HEK293 (cell line): ENCODE results near the gene ANTKMT.

Experiments used
- BCL11A ChIP-seq: fragments of 450-650 bp; formaldehyde crosslinking; IDR thresholded peaks from 2 replicates; pipeline ENCODE4 v1.5.1; 2016; ENCODE audit warnings: low read depth, missing biosample characterization, missing genetic modification characterization
- EGR2 ChIP-seq: fragments of 450-650 bp; formaldehyde crosslinking; IDR thresholded peaks from 2 replicates; pipeline ENCODE4 v1.5.1; 2016; ENCODE audit warnings: low read depth, missing biosample characterization, missing genetic modification characterization
- GLIS1 ChIP-seq: fragments of 450-650 bp; formaldehyde crosslinking; IDR thresholded peaks from 2 replicates; pipeline ENCODE4 v1.5.1; 2016; ENCODE audit warnings: missing biosample characterization, missing genetic modification characterization
- HIC1 ChIP-seq: fragments of 450-650 bp; formaldehyde crosslinking; IDR thresholded peaks from 2 replicates; pipeline ENCODE4 v1.5.1; 2016; ENCODE audit warnings: missing biosample characterization, missing genetic modification characterization
- INSM2 ChIP-seq: fragments of 450-650 bp; formaldehyde crosslinking; IDR thresholded peaks from 2 replicates; pipeline ENCODE4 v1.5.1; 2016; ENCODE audit warnings: missing biosample characterization, missing genetic modification characterization
- KLF1 ChIP-seq: fragments of 450-650 bp; formaldehyde crosslinking; IDR thresholded peaks from 2 replicates; pipeline ENCODE4 v1.5.1; 2016; ENCODE audit warnings: missing biosample characterization, missing genetic modification characterization
- KLF8 ChIP-seq: fragments of 450-650 bp; formaldehyde crosslinking; IDR thresholded peaks from 2 replicates; pipeline ENCODE4 v1.5.1; 2016; ENCODE audit warnings: missing biosample characterization, missing genetic modification characterization
- MYNN ChIP-seq: fragments of 450-650 bp; formaldehyde crosslinking; IDR thresholded peaks from 2 replicates; pipeline ENCODE4 v1.5.1; 2016; ENCODE audit warnings: missing biosample characterization, missing genetic modification characterization, borderline replicate concordance
- OVOL3 ChIP-seq: fragments of 450-650 bp; formaldehyde crosslinking; IDR thresholded peaks from 2 replicates; pipeline ENCODE4 v1.5.1; 2016; ENCODE audit warnings: missing biosample characterization, missing genetic modification characterization
- PRDM4 ChIP-seq: fragments of 450-650 bp; formaldehyde crosslinking; IDR thresholded peaks from 2 replicates; pipeline ENCODE4 v1.5.1; 2017; ENCODE audit warnings: missing biosample characterization, missing genetic modification characterization
- SP2 ChIP-seq: fragments of 450-650 bp; formaldehyde crosslinking; IDR thresholded peaks from 2 replicates; pipeline ENCODE4 v1.5.1; 2016; ENCODE audit warnings: missing biosample characterization, missing genetic modification characterization
- TCF7L2 ChIP-seq: IDR thresholded peaks from 2 replicates; pipeline ENCODE4 v1.6.1; 2011; ENCODE audit warnings: low read depth, mild to moderate bottlenecking, inconsistent platforms, low read length, moderate library complexity, borderline replicate concordance
- WT1 ChIP-seq: fragments of 450-650 bp; formaldehyde crosslinking; IDR thresholded peaks from 2 replicates; pipeline ENCODE4 v1.5.1; 2016; ENCODE audit warnings: missing biosample characterization, missing genetic modification characterization
- ZBTB17 ChIP-seq: fragments of 450-650 bp; formaldehyde crosslinking; IDR thresholded peaks from 2 replicates; pipeline ENCODE4 v1.5.1; 2016; ENCODE audit warnings: missing biosample characterization, missing genetic modification characterization
- ZEB2 ChIP-seq: fragments of 450-650 bp; formaldehyde crosslinking; IDR thresholded peaks from 2 replicates; pipeline ENCODE4 v1.5.1; 2016; ENCODE audit warnings: missing biosample characterization, missing genetic modification characterization
- ZFHX2 ChIP-seq: fragments of 450-650 bp; formaldehyde crosslinking; conservative IDR thresholded peaks from 2 replicates; pipeline ENCODE4 v1.5.1; 2016; ENCODE audit warnings: missing biosample characterization, missing genetic modification characterization
- ZNF239 ChIP-seq: fragments of 450-650 bp; formaldehyde crosslinking; IDR thresholded peaks from 2 replicates; pipeline ENCODE4 v1.5.1; 2016; ENCODE audit warnings: missing biosample characterization, missing genetic modification characterization
- ZNF341 ChIP-seq: fragments of 450-650 bp; formaldehyde crosslinking; IDR thresholded peaks from 2 replicates; pipeline ENCODE4; 2016; ENCODE audit warnings: low read depth, missing biosample characterization, missing genetic modification characterization
- ZNF423 ChIP-seq: fragments of 450-650 bp; formaldehyde crosslinking; IDR thresholded peaks from 2 replicates; pipeline ENCODE4 v1.5.1; 2016; ENCODE audit warnings: missing biosample characterization, missing genetic modification characterization
- ZNF555 ChIP-seq: fragments of 450-650 bp; formaldehyde crosslinking; conservative IDR thresholded peaks from 2 replicates; pipeline ENCODE4 v1.5.1; 2017; ENCODE audit warnings: missing biosample characterization, mild to moderate bottlenecking, missing genetic modification characterization, inconsistent platforms
- ZNF561 ChIP-seq: fragments of 450-650 bp; IDR thresholded peaks from 2 replicates; pipeline ENCODE4 v1.5.1; 2018; ENCODE audit warnings: missing biosample characterization, missing genetic modification characterization, borderline replicate concordance
- ZNF610 ChIP-seq: fragments of 450-650 bp; formaldehyde crosslinking; IDR thresholded peaks from 2 replicates; pipeline ENCODE4 v1.5.1; 2016; ENCODE audit warnings: missing biosample characterization, missing genetic modification characterization, borderline replicate concordance
- ZNF629 ChIP-seq: fragments of 450-650 bp; formaldehyde crosslinking; IDR thresholded peaks from 2 replicates; pipeline ENCODE4 v1.5.1; 2017; ENCODE audit warnings: missing biosample characterization, missing genetic modification characterization
- ZNF707 ChIP-seq: fragments of 450-650 bp; formaldehyde crosslinking; IDR thresholded peaks from 2 replicates; pipeline ENCODE4 v1.5.1; 2016; ENCODE audit warnings: missing biosample characterization, missing genetic modification characterization
- ZNF777 ChIP-seq: fragments of 450-650 bp; formaldehyde crosslinking; IDR thresholded peaks from 2 replicates; pipeline ENCODE4 v1.5.1; 2017; ENCODE audit warnings: missing biosample characterization, missing genetic modification characterization, borderline replicate concordance
- ZNF792 ChIP-seq: fragments of 450-650 bp; formaldehyde crosslinking; IDR thresholded peaks from 2 replicates; pipeline ENCODE4 v1.5.1; 2016; ENCODE audit warnings: missing biosample characterization, missing genetic modification characterization
- ZNF830 ChIP-seq: fragments of 450-650 bp; IDR thresholded peaks from 2 replicates; pipeline ENCODE4 v1.5.0; 2018; ENCODE audit warnings: missing biosample characterization, missing genetic modification characterization, low read depth, mild to moderate bottlenecking, moderate library complexity
- ZNF837 ChIP-seq: fragments of 450-650 bp; formaldehyde crosslinking; IDR thresholded peaks from 2 replicates; pipeline ENCODE4 v1.5.1; 2016; ENCODE audit warnings: missing biosample characterization, missing genetic modification characterization
- ZXDB ChIP-seq: fragments of 450-650 bp; formaldehyde crosslinking; IDR thresholded peaks from 2 replicates; pipeline ENCODE4 v1.5.1; 2016; ENCODE audit warnings: missing biosample characterization, missing genetic modification characterization
- TF ChIP-seq, protein P1 (sequence below): fragments of 450-650 bp; formaldehyde crosslinking; IDR thresholded peaks from 2 replicates; pipeline ENCODE4 v1.5.1; 2017; ENCODE audit warnings: missing biosample characterization, missing genetic modification characterization
- TF ChIP-seq, protein P2 (sequence below): fragments of 450-650 bp; formaldehyde crosslinking; IDR thresholded peaks from 2 replicates; pipeline ENCODE4 v1.5.1; 2017; ENCODE audit warnings: missing biosample characterization, missing genetic modification characterization

The ANTKMT gene

GRCh38 chr16:678858-679813, 41.8 kb upstream of the ANTKMT start (continued):
- TF ChIP-seq TCF7L2 (no peak), PRDM4 (peak; percentile 12; the same call in 1 of the 2 replicates), ZNF555 (tag by site-specific recombination) (no peak), ZNF423 (tag by site-specific recombination) (peak; percentile 69; the same call in 1 of the 2 replicates), ZNF610 (tag by site-specific recombination) (peak; percentile 96), ZNF777 (tag by site-specific recombination) (no peak), ZNF239 (tag by site-specific recombination) (0 out of 2 replicates have a peak, but pooled peaks have one; percentile 42), SP2 (peak; percentile 81), ZNF561 (no peak), ZEB2 (peak; percentile 58), KLF1 (tag by site-specific recombination) (peak; percentile 92), OVOL3 (tag by site-specific recombination) (peak; percentile 53; the same call in 1 of the 2 replicates), GLIS1 (peak; percentile 97), KLF8 (tag by site-specific recombination) (peak; percentile 89), INSM2 (tag by site-specific recombination) (peak; percentile 27; the same call in 1 of the 2 replicates), ZNF830 (no peak), ZNF629 (tag by site-specific recombination) (peak; percentile 57; the same call in 1 of the 2 replicates), ZNF341 (tag by site-specific recombination) (peak; percentile 8), WT1 (peak; percentile 58; the same call in 1 of the 2 replicates), EGR2 (0 out of 2 replicates have a peak, but pooled peaks have one; percentile 12), BCL11A (tag by site-specific recombination) (0 out of 2 replicates have a peak, but pooled peaks have one; percentile 60), ZNF792 (no peak), HIC1 (peak; percentile 66), ZXDB (peak; percentile 97), ZNF837 (tag by site-specific recombination) (peak; percentile 99), MYNN (no peak), ZBTB17 (peak; percentile 46), ZNF707 (peak; percentile 31; the same call in 1 of the 2 replicates), ZFHX2 (tag by site-specific recombination) (peak; percentile 73)
- TF ChIP-seq, protein P1, sequence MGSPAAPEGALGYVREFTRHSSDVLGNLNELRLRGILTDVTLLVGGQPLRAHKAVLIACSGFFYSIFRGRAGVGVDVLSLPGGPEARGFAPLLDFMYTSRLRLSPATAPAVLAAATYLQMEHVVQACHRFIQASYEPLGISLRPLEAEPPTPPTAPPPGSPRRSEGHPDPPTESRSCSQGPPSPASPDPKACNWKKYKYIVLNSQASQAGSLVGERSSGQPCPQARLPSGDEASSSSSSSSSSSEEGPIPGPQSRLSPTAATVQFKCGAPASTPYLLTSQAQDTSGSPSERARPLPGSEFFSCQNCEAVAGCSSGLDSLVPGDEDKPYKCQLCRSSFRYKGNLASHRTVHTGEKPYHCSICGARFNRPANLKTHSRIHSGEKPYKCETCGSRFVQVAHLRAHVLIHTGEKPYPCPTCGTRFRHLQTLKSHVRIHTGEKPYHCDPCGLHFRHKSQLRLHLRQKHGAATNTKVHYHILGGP (tag by site-specific recombination) = no peak
- TF ChIP-seq, protein P2, sequence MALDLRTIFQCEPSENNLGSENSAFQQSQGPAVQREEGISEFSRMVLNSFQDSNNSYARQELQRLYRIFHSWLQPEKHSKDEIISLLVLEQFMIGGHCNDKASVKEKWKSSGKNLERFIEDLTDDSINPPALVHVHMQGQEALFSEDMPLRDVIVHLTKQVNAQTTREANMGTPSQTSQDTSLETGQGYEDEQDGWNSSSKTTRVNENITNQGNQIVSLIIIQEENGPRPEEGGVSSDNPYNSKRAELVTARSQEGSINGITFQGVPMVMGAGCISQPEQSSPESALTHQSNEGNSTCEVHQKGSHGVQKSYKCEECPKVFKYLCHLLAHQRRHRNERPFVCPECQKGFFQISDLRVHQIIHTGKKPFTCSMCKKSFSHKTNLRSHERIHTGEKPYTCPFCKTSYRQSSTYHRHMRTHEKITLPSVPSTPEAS (tag by site-specific recombination) = no peak
